Osteocyte (in vitro differentiated cells): ENCODE measurements around the gene PIWIL4. TPM values are rescaled to one million over a fixed set of nuclear protein-coding genes. Genes with fewer than 3 reads are reported as not detected.

Experiments
- DNase-seq: peaks from one replicate; pipeline ENCODE4 v3.0.0; 2021; ENCODE audit warnings: mixed read lengths; ENCODE audit not compliant: unreplicated experiment; ENCODE audit errors: extremely low spot score
- H3K27ac Mint-ChIP-seq: one replicate; pipeline ENCODE4 v1.8.0; 2021; ENCODE audit warnings: mild to moderate bottlenecking, mixed read lengths; ENCODE audit not compliant: unreplicated experiment
- H3K27me3 Mint-ChIP-seq: one replicate; pipeline ENCODE4 v1.8.0; 2021; ENCODE audit warnings: mixed read lengths; ENCODE audit not compliant: unreplicated experiment
- H3K36me3 Mint-ChIP-seq: one replicate; pipeline ENCODE4 v1.8.0; 2021; ENCODE audit warnings: mixed read lengths; ENCODE audit not compliant: unreplicated experiment
- H3K4me1 Mint-ChIP-seq: one replicate; pipeline ENCODE4 v1.8.0; 2021; ENCODE audit warnings: mixed read lengths; ENCODE audit not compliant: unreplicated experiment
- H3K4me3 Mint-ChIP-seq: one replicate; pipeline ENCODE4 v1.8.0; 2021; ENCODE audit warnings: mild to moderate bottlenecking, moderate library complexity, mixed read lengths; ENCODE audit not compliant: unreplicated experiment
- H3K9me3 Mint-ChIP-seq: one replicate; pipeline ENCODE4 v1.8.0; 2021; ENCODE audit warnings: mixed read lengths; ENCODE audit not compliant: unreplicated experiment
- CTCF ChIP-seq: fragments of 200-600 bp; sonication (generic); IDR thresholded peaks from 2 replicates; pipeline ENCODE4 v1.5.0; 2021; ENCODE audit warnings: antibody characterized with exemption, mild to moderate bottlenecking, moderate library complexity
- total RNA-seq: library from RNA; stranded (reverse); gene quantifications from 2 replicates; pipeline ENCODE4 v1.2.1, GENCODE V29; 2021

PIWIL4 gene
- total RNA-seq, 1 donor from 2014 or later = 1.2 TPM

GRCh38 chr11:94574193-94574961 lies 7.2 kb downstream of the PIWIL4 start:
- Mint-ChIP-seq H3K36me3 (no peaks in the 10 kb centered on the region), H3K27ac (peak overlapping the region; percentile 86)

DNA sequence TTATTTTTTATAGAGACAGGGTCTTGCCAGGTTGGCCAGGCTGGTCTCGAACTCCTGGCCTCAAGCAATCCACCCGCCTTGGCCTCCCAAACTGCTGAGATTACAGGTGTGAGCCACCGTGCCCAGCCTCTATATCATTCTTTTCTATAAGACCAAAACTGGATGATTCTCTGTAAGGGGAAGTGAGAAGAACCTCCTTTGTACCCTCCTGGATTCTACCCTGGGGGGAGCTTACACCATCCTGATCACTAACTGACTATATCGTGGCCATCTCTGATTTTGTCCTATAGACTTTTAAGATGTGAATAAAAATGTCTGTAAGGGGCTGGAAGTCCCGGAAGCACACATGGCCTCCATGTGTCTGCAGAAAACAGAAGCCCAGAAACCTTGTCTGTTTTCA lies 9.1 kb downstream of the PIWIL4 start:
- H3K9me3 Mint-ChIP-seq = no peaks in the 10 kb centered on the region
- no peaks in the 10 kb centered on the region for H3K36me3 Mint-ChIP-seq
- H3K4me1 Mint-ChIP-seq = peaks cover 20% of the 10 kb centered on the region
- no peaks in the 10 kb centered on the region for H3K27me3 Mint-ChIP-seq
- no peak overlapping the region for H3K4me3 Mint-ChIP-seq
- no peak overlapping the region for H3K27ac Mint-ChIP-seq
- no peak for TF ChIP-seq CTCF
- no peak for DNase-seq

More at GRCh38 chr11:94574193-94574961, 7.2 kb downstream of the PIWIL4 start:
- H3K4me3 Mint-ChIP-seq = peak overlapping the region; percentile 53
- no peaks in the 10 kb centered on the region for H3K27me3 Mint-ChIP-seq
- no peak for TF ChIP-seq CTCF
- peaks cover 20% of the 10 kb centered on the region for H3K4me1 Mint-ChIP-seq
- no peaks in the 10 kb centered on the region for H3K9me3 Mint-ChIP-seq
- no peak for DNase-seq

GRCh38 chr11:94577841-94578240 lies 10.7 kb downstream of the PIWIL4 start:
- Mint-ChIP-seq H3K9me3 (no peaks in the 10 kb centered on the region), H3K36me3 (no peaks in the 10 kb centered on the region), H3K27ac (no peak overlapping the region), H3K4me3 (no peak overlapping the region), H3K4me1 (peaks cover 20% of the 10 kb centered on the region), H3K27me3 (no peaks in the 10 kb centered on the region)
- DNase-seq = no peak
- no peak for TF ChIP-seq CTCF

DNA sequence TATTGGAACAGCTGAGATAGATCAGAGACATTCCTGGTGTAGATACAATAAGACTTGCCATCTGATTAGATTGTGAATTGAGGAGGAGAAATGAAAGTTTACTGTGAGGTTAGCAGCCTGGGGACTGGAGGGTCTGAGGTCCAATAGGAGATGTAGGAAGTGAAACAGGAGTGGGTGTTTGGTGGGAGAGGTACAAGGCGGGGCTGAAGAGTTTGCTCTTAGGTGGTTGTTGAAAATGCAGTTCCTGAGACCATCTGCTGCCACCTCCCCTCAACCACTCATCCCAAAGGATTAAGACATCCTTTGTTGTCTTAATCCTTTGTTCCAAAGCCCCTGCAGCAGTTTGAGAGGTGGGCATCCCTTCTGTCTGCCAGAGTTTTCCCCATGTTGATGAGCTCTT lies 14.8 kb downstream of the PIWIL4 start:
- Mint-ChIP-seq H3K27ac (no peak overlapping the region), H3K36me3 (no peaks in the 10 kb centered on the region)
- TF ChIP-seq CTCF = no peak

GRCh38 chr11:94583213-94583865 lies 16.2 kb downstream of the PIWIL4 start:
- no peaks in the 10 kb centered on the region for H3K9me3 Mint-ChIP-seq
- no peaks in the 10 kb centered on the region for H3K36me3 Mint-ChIP-seq
- TF ChIP-seq CTCF = no peak
- H3K4me3 Mint-ChIP-seq = no peak overlapping the region
- no peaks in the 10 kb centered on the region for H3K4me1 Mint-ChIP-seq
- H3K27me3 Mint-ChIP-seq = peaks cover 5% of the 10 kb centered on the region
- DNase-seq = no peak
- no peak overlapping the region for H3K27ac Mint-ChIP-seq

More for the DNA sequence above, 14.8 kb downstream of the PIWIL4 start:
- Mint-ChIP-seq H3K4me3 (no peak overlapping the region), H3K9me3 (no peaks in the 10 kb centered on the region), H3K27me3 (no peaks in the 10 kb centered on the region), H3K4me1 (no peaks in the 10 kb centered on the region)
- DNase-seq = no peak
